ENCODE measurements around the gene GALNTL6.

Gene GALNTL6

DNA sequence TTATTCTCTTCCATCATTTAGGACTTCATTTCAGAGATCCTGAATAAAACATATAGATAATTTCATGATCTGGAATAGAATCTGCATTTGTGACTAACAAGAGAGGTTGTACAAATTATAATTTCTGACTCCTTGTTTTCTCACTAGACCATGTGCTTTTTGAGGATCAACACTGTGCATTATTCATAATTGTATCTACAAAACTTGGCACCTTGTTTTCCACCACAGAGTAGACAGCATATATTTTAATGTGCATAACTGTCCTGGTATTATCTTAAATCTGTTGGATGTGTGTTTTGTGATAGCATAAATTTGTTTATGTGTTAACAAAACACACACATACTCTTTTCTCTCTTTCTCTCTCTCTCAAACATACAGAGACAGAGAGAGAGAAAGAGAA is 840.5 kb downstream of the GALNTL6 start:
- TF ChIP-seq EZH2phosphoT487 (conservative IDR thresholded peaks at IDR 0.05; ENCODE audit: low read length) = no peak
- TF ChIP-seq, protein P1, sequence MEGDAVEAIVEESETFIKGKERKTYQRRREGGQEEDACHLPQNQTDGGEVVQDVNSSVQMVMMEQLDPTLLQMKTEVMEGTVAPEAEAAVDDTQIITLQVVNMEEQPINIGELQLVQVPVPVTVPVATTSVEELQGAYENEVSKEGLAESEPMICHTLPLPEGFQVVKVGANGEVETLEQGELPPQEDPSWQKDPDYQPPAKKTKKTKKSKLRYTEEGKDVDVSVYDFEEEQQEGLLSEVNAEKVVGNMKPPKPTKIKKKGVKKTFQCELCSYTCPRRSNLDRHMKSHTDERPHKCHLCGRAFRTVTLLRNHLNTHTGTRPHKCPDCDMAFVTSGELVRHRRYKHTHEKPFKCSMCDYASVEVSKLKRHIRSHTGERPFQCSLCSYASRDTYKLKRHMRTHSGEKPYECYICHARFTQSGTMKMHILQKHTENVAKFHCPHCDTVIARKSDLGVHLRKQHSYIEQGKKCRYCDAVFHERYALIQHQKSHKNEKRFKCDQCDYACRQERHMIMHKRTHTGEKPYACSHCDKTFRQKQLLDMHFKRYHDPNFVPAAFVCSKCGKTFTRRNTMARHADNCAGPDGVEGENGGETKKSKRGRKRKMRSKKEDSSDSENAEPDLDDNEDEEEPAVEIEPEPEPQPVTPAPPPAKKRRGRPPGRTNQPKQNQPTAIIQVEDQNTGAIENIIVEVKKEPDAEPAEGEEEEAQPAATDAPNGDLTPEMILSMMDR (IDR thresholded peaks at IDR 0.05; ENCODE audit: insufficient read depth, low read length, poor library complexity, severe bottlenecking) = no peak

DNA sequence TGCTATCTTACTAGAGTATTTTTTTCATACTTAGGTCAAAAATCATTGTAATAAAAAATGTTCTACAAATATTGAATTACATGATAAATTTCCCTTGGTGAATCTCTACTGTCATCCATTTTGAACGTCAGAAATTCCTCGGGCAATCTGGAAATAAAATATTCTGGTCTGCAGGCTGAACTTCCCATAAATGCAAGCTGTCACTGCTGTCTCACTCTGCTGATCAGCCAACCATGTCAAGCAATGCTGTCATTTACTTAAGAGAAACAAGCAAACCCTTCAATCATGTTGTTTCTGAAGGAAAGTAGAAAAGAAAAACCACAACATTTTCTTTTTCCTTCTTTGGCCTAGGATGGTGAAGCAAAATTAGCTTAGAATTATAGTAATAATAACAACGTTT is 841.3 kb downstream of the GALNTL6 start:
- H2AFZ ChIP-seq (ENCODE audit: low read depth, low read length, severe bottlenecking) = no peak overlapping the region
- no peak overlapping the region for H3K4me2 ChIP-seq (ENCODE audit: low read depth, low read length, poor library complexity, severe bottlenecking)
- no peaks in the 10 kb centered on the region for H3K27me3 ChIP-seq (ENCODE audit: low read length)
- no peak overlapping the region for H3K27ac ChIP-seq (ENCODE audit: low read depth, low read length)
- no peaks in the 10 kb centered on the region for H3K36me3 ChIP-seq (ENCODE audit: low read length)
- H3K79me2 ChIP-seq (ENCODE audit: insufficient read depth, low read length) = no peaks in the 10 kb centered on the region
- H4K20me1 ChIP-seq (ENCODE audit: low read depth, low read length) = no peaks in the 10 kb centered on the region
- no peak for TF ChIP-seq EZH2phosphoT487 (conservative IDR thresholded peaks at IDR 0.05; ENCODE audit: low read length)
- no peaks in the 10 kb centered on the region for H3K9me3 ChIP-seq (ENCODE audit: insufficient read depth, low read length)
- no peaks in the 10 kb centered on the region for H3F3A ChIP-seq (ENCODE audit: insufficient read depth)
- H3K4me3 ChIP-seq (ENCODE audit: insufficient read depth, low read length, poor library complexity, severe bottlenecking) = no peak overlapping the region
- H3K9ac ChIP-seq (ENCODE audit: low read length) = no peak overlapping the region
- H3K9me2 ChIP-seq (replicated peaks; ENCODE audit: insufficient read depth, low read length) = no peaks in the 10 kb centered on the region

More for the DNA sequence above, 840.5 kb downstream of the GALNTL6 start:
- Histone ChIP-seq H3K36me3 (ENCODE audit: low read length) (no peaks in the 10 kb centered on the region), H3K9me2 (replicated peaks; ENCODE audit: insufficient read depth, low read length) (no peaks in the 10 kb centered on the region), H3F3A (ENCODE audit: insufficient read depth) (no peaks in the 10 kb centered on the region), H2AFZ (ENCODE audit: low read depth, low read length, severe bottlenecking) (no peak overlapping the region), H3K9ac (ENCODE audit: low read length) (no peak overlapping the region), H3K27ac (ENCODE audit: low read depth, low read length) (no peak overlapping the region), H3K4me2 (ENCODE audit: low read depth, low read length, poor library complexity, severe bottlenecking) (no peak overlapping the region), H3K79me2 (ENCODE audit: insufficient read depth, low read length) (no peaks in the 10 kb centered on the region), H3K27me3 (ENCODE audit: low read length) (no peaks in the 10 kb centered on the region), H3K4me3 (ENCODE audit: insufficient read depth, low read length, poor library complexity, severe bottlenecking) (no peak overlapping the region), H4K20me1 (ENCODE audit: low read depth, low read length) (no peaks in the 10 kb centered on the region), H3K9me3 (ENCODE audit: insufficient read depth, low read length) (no peaks in the 10 kb centered on the region)

DNA sequence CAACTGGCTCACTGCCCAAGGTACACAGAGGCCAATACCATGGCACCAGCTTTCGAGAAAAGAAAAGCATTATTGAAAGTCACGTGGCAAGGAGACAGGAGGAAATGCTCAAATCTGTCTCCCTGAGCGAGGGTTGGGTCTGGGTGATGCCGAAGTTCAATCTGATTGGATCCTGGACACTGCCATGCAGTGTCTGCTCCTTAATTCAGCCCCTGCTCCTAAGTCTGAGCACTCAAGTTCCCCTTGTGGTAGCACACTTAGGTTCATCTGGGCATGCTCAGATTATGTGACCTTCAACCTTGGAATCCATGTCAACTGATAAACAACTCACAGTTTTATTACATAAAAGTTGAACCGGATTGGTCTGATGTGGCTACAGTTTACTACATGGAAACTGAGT is 842.9 kb downstream of the GALNTL6 start:
- H3K4me3 ChIP-seq (ENCODE audit: insufficient read depth, low read length, poor library complexity, severe bottlenecking) = no peak overlapping the region
- no peak overlapping the region for H3K4me2 ChIP-seq (ENCODE audit: low read depth, low read length, poor library complexity, severe bottlenecking)
- H3K9me3 ChIP-seq (ENCODE audit: insufficient read depth, low read length) = no peaks in the 10 kb centered on the region
- no peak overlapping the region for H3K27ac ChIP-seq (ENCODE audit: low read depth, low read length)
- H4K20me1 ChIP-seq (ENCODE audit: low read depth, low read length) = no peaks in the 10 kb centered on the region
- H3K9me2 ChIP-seq (replicated peaks; ENCODE audit: insufficient read depth, low read length) = no peaks in the 10 kb centered on the region
- H3K27me3 ChIP-seq (ENCODE audit: low read length) = no peaks in the 10 kb centered on the region
- no peaks in the 10 kb centered on the region for H3K36me3 ChIP-seq (ENCODE audit: low read length)
- no peak overlapping the region for H2AFZ ChIP-seq (ENCODE audit: low read depth, low read length, severe bottlenecking)
- H3K9ac ChIP-seq (ENCODE audit: low read length) = no peak overlapping the region
- no peak for TF ChIP-seq EZH2phosphoT487 (conservative IDR thresholded peaks at IDR 0.05; ENCODE audit: low read length)
- TF ChIP-seq, protein P1 (IDR thresholded peaks at IDR 0.05; ENCODE audit: insufficient read depth, low read length, poor library complexity, severe bottlenecking) = no peak
- H3K79me2 ChIP-seq (ENCODE audit: insufficient read depth, low read length) = no peaks in the 10 kb centered on the region
- H3F3A ChIP-seq (ENCODE audit: insufficient read depth) = no peaks in the 10 kb centered on the region

DNA sequence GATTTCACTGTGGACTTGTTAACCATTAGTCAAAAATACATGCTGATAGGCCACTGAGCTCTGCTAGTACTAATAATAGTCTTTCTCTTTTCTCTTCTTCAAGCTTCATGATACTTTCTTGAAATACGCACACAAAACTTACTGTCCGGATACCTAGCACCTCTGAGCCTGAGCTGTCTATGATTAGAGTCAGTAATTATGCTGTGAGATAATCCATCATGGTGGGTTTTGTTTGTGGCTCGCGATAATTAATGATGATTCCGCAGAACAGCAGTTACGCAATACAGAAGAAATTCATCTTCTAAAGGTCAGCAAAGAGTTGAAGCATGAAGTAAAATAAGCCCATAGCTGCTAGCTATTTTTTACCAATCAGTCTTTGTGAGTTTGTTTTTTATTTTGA is 843.9 kb downstream of the GALNTL6 start:
- Histone ChIP-seq H3K9me3 (ENCODE audit: insufficient read depth, low read length) (no peaks in the 10 kb centered on the region), H3K4me2 (ENCODE audit: low read depth, low read length, poor library complexity, severe bottlenecking) (no peak overlapping the region), H3K27ac (ENCODE audit: low read depth, low read length) (no peak overlapping the region), H3F3A (ENCODE audit: insufficient read depth) (no peaks in the 10 kb centered on the region), H2AFZ (ENCODE audit: low read depth, low read length, severe bottlenecking) (no peak overlapping the region), H3K27me3 (ENCODE audit: low read length) (no peaks in the 10 kb centered on the region), H3K9me2 (replicated peaks; ENCODE audit: insufficient read depth, low read length) (no peaks in the 10 kb centered on the region), H3K36me3 (ENCODE audit: low read length) (no peaks in the 10 kb centered on the region), H4K20me1 (ENCODE audit: low read depth, low read length) (no peaks in the 10 kb centered on the region), H3K9ac (ENCODE audit: low read length) (no peak overlapping the region), H3K79me2 (ENCODE audit: insufficient read depth, low read length) (no peaks in the 10 kb centered on the region), H3K4me3 (ENCODE audit: insufficient read depth, low read length, poor library complexity, severe bottlenecking) (no peak overlapping the region)
- TF ChIP-seq EZH2phosphoT487 (conservative IDR thresholded peaks at IDR 0.05; ENCODE audit: low read length) = no peak
- TF ChIP-seq, protein P1 (IDR thresholded peaks at IDR 0.05; ENCODE audit: insufficient read depth, low read length, poor library complexity, severe bottlenecking) = no peak
